ENCODE data around the gene CRTAC1. TPM values are rescaled to one million over a fixed set of nuclear protein-coding genes. Genes with fewer than 3 reads are reported as not detected.
A peak's percentile ranks its signal among the peaks of the same experiment; 100 is the strongest.

CRTAC1 gene
- polyA plus RNA-seq, 1 donor (not counting 4 experiments of a cell fraction or from before 2014, with no cell fraction given), result not detected

DNA sequence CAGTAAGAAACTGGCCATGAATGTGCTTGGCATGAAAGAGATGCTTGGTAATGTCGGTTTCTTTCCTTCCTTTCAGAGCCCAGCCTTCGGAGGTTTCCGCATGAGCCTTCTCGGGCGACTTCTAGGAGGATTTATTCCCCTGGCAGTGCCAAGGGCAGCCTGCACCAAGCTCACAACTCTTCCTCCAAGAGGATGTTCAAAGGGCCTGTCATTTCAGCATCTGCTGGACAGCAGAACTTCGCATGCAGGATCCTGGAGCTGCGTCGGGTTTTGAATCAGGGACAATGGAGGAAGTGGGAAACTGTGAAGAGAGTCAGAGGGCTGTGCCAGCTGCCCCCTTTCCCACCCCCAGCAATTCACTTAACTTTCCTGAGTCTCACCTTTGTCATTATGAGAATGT is 159.4 kb downstream of the CRTAC1 start:
- no peaks in the 10 kb centered on the region for H3K9me1 ChIP-seq (ENCODE audit: control insufficient read depth, extremely low read depth, insufficient read depth, low read length)
- no peak for TF ChIP-seq EZH2 (IDR thresholded peaks at IDR 0.05; ENCODE audit: low read length)
- TF ChIP-seq, protein P1, sequence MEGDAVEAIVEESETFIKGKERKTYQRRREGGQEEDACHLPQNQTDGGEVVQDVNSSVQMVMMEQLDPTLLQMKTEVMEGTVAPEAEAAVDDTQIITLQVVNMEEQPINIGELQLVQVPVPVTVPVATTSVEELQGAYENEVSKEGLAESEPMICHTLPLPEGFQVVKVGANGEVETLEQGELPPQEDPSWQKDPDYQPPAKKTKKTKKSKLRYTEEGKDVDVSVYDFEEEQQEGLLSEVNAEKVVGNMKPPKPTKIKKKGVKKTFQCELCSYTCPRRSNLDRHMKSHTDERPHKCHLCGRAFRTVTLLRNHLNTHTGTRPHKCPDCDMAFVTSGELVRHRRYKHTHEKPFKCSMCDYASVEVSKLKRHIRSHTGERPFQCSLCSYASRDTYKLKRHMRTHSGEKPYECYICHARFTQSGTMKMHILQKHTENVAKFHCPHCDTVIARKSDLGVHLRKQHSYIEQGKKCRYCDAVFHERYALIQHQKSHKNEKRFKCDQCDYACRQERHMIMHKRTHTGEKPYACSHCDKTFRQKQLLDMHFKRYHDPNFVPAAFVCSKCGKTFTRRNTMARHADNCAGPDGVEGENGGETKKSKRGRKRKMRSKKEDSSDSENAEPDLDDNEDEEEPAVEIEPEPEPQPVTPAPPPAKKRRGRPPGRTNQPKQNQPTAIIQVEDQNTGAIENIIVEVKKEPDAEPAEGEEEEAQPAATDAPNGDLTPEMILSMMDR (optimal IDR thresholded peaks at IDR 0.05 in 1 of 3, IDR thresholded peaks at IDR 0.05 in 1 of 3, conservative IDR thresholded peaks at IDR 0.05 in 1 of 3; ENCODE audit: extremely low read depth in 1 of 3, insufficient read depth in 2 of 3, low read length in 3 of 3), result no peak

DNA sequence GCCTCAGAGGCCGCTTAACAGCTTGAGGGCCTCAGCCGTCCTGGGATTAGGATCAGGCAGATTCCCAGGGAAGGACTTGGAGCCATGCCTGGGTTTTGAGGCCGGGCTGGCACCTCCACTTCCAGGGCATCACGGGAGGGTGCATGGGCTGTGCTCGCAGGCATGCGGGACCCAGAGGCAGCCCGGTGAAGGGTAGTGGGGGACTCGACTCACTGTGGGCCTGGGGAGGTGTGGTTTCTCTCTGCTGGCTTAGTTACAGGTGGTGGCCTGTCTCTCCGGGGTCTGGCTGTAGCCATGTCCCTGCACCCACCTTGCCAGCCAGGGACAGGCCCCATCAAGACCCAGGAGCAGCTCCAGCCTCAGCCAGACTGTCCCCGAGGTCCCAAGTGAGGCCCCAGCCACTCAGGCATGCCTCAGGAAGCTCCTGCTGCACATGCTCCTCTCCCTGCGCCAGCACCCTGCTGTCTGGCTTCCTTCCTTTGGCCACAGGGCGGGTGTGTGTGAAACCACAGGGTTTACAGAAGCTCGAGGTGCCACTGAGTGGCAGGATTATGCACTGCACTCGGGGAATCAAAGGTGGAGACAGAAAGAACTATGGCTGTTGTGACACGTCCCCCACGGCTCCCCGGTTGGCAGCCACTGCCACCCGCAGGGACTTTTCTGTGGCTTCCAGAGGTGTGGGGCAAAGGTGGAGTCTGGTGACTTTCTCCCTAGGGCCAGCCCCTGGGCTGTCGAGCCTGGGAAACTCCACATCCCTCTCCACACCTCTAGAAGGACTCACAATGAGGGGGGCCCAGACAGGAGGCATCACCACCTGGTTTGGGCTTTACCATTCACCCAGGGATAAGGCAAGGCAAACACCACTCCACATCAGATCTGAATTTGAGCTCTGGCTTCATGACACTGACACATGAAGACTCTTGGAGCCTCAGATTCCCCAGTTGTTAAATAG is 161.1 kb downstream of the CRTAC1 start:
- Histone ChIP-seq H4K20me1 (ENCODE audit: control insufficient read depth, extremely low read depth, insufficient read depth, low read length) (no peaks in the 10 kb centered on the region), H3K9ac (ENCODE audit: control insufficient read depth, extremely low read depth, insufficient read depth, low read length) (peak overlapping the region; percentile 32), H3K4me2 (ENCODE audit: control insufficient read depth, extremely low read depth, insufficient read depth, low read depth, low read length) (no peak overlapping the region), H2AFZ (ENCODE audit: control insufficient read depth, low read length) (peak overlapping the region; percentile 78), H3K27me3 (ENCODE audit: control insufficient read depth, extremely low read depth, insufficient read depth, low read length) (no peaks in the 10 kb centered on the region), H3K9me1 (ENCODE audit: control insufficient read depth, extremely low read depth, insufficient read depth, low read length) (no peaks in the 10 kb centered on the region), H3K27ac (ENCODE audit: control insufficient read depth, insufficient read depth, low read length) (no peak overlapping the region), H3K9me3 (ENCODE audit: control insufficient read depth, low read depth, low read length) (no peaks in the 10 kb centered on the region), H3K79me2 (ENCODE audit: control insufficient read depth, insufficient read depth, low read length) (no peaks in the 10 kb centered on the region), H3K4me1 (ENCODE audit: control insufficient read depth, extremely low read depth, insufficient read depth, low read length) (peaks cover 17% of the 10 kb centered on the region), H3K4me3 (ENCODE audit: control insufficient read depth in 2 of 3, extremely low read depth in 1 of 3, insufficient read depth in 2 of 3, low read depth in 1 of 3, low read length in 3 of 3) (no peak overlapping the region), H3K36me3 (ENCODE audit: control insufficient read depth in 2 of 2, extremely low read depth in 1 of 2, insufficient read depth in 2 of 2, low read length in 2 of 2) (peaks cover 0 to 1% of the 10 kb centered on the region in 2 experiments)
- TF ChIP-seq, protein P1 (optimal IDR thresholded peaks at IDR 0.05 in 1 of 3, IDR thresholded peaks at IDR 0.05 in 1 of 3, conservative IDR thresholded peaks at IDR 0.05 in 1 of 3; ENCODE audit: extremely low read depth in 1 of 3, insufficient read depth in 2 of 3, low read length in 3 of 3), result peak; percentile 86 to 98 (median 96)
- TF ChIP-seq EZH2 (IDR thresholded peaks at IDR 0.05; ENCODE audit: low read length), result no peak
- dilution Hi-C loops (cut with MboI; ENCODE audit: extremely low pct_ligation_motif_present, low sequenced_read_pairs), result loop anchor here (25.0 kb wide), 1 partner anchor 107 kb away; the partner anchor contains the start of gene SFRP5
- DNase-seq (ENCODE audit: low read depth, low spot score) (no peak), FAIRE-seq (peak; percentile 80)

More for the DNA sequence above, 159.4 kb downstream of the CRTAC1 start:
- Histone ChIP-seq H3K4me1 (ENCODE audit: control insufficient read depth, extremely low read depth, insufficient read depth, low read length) (peaks cover 25% of the 10 kb centered on the region), H3K9ac (ENCODE audit: control insufficient read depth, extremely low read depth, insufficient read depth, low read length) (no peak overlapping the region), H3K27me3 (ENCODE audit: control insufficient read depth, extremely low read depth, insufficient read depth, low read length) (no peaks in the 10 kb centered on the region), H3K79me2 (ENCODE audit: control insufficient read depth, insufficient read depth, low read length) (no peaks in the 10 kb centered on the region), H3K9me3 (ENCODE audit: control insufficient read depth, low read depth, low read length) (no peaks in the 10 kb centered on the region), H2AFZ (ENCODE audit: control insufficient read depth, low read length) (no peak overlapping the region), H3K4me2 (ENCODE audit: control insufficient read depth, extremely low read depth, insufficient read depth, low read depth, low read length) (no peak overlapping the region), H4K20me1 (ENCODE audit: control insufficient read depth, extremely low read depth, insufficient read depth, low read length) (no peaks in the 10 kb centered on the region), H3K27ac (ENCODE audit: control insufficient read depth, insufficient read depth, low read length) (no peak overlapping the region), H3K4me3 (ENCODE audit: control insufficient read depth in 2 of 3, extremely low read depth in 1 of 3, insufficient read depth in 2 of 3, low read depth in 1 of 3, low read length in 3 of 3) (no peak overlapping the region), H3K36me3 (ENCODE audit: control insufficient read depth in 2 of 2, extremely low read depth in 1 of 2, insufficient read depth in 2 of 2, low read length in 2 of 2) (no peaks in the 10 kb centered on the region)
- DNase-seq (ENCODE audit: low read depth, low spot score) (no peak), FAIRE-seq (no peak)
- dilution Hi-C loops (cut with MboI; ENCODE audit: extremely low pct_ligation_motif_present, low sequenced_read_pairs), result loop anchor here (25.0 kb wide), 1 partner anchor 109 kb away; the partner anchor contains the start of gene SFRP5

All from keratinocyte (primary cell).